Peyer's patch (tissue), 4 donors: Measurements from ENCODE around the gene ADAMTS2.

Experiments used
- POLR2A ChIP-seq, 2 donors: fragments of 450-650 bp; IDR thresholded peaks; one replicate each; pipeline ENCODE4 v1.5.1; 2017; ENCODE audit warnings: antibody characterized with exemption in 2 of 2, mild to moderate bottlenecking in 2 of 2, moderate library complexity in 2 of 2
- TF ChIP-seq, protein P1 (sequence below), 6 experiments: fragments of 450-650 bp in 4 of 6; fragments of 200-600 bp in 2 of 6; sonication (generic) in 1 of 6; IDR thresholded peaks; one replicate each; pipeline ENCODE4 v1.5.1; 2017 to 2019; ENCODE audit warnings: antibody characterized with exemption in 6 of 6, mild to moderate bottlenecking in 3 of 6, moderate library complexity in 1 of 6

DNA sequence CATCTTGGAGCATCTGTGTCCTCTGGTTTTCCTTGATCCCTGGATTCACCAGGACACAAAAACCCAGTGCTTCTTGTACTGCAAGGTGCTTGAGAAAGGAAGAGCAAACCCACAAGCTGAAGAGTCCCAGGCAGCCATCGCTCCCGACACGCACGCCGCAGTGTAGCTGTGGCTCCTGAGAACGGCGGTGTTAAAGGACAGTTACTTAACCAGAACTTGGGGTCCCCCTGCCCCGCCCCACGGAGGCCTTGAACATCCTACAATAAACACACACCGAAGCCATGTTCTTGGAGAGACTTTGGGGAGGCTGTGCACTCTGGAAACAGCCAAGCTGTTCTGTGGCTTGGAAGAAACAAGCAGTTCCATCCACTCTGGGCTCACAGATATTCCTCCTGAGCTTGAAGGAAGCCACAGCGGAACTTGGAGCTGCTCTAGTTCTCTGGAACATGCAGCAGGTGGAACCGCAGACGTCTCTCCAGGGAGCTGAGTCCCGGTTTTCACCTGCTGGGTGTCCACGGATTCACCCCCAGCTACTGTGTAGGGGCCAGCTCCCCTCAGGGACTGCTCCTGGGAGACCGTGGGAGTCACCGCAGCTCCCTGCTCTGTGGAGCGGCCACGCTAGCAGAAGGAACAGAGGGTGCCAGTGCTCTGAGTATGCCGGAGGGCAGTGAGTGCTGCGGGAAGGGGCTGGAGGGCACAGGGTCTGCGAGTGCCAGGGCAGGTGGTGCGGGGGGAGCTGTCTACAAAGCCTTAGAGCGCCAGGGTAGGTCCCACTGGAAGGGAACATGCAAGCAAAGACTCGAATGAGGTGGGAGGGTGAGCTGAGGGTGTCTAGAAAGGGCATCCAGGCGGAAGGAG lies 107.3 kb downstream of the ADAMTS2 start:
- TF ChIP-seq, protein P1, sequence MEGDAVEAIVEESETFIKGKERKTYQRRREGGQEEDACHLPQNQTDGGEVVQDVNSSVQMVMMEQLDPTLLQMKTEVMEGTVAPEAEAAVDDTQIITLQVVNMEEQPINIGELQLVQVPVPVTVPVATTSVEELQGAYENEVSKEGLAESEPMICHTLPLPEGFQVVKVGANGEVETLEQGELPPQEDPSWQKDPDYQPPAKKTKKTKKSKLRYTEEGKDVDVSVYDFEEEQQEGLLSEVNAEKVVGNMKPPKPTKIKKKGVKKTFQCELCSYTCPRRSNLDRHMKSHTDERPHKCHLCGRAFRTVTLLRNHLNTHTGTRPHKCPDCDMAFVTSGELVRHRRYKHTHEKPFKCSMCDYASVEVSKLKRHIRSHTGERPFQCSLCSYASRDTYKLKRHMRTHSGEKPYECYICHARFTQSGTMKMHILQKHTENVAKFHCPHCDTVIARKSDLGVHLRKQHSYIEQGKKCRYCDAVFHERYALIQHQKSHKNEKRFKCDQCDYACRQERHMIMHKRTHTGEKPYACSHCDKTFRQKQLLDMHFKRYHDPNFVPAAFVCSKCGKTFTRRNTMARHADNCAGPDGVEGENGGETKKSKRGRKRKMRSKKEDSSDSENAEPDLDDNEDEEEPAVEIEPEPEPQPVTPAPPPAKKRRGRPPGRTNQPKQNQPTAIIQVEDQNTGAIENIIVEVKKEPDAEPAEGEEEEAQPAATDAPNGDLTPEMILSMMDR (IDR thresholded peaks at IDR 0.05) = no peak
- no peak for TF ChIP-seq POLR2A (IDR thresholded peaks at IDR 0.05)
